Ascending aorta (tissue), 2 donors: ENCODE results near the gene MKKS. TPM values are rescaled to one million over a fixed set of nuclear protein-coding genes. Genes with fewer than 3 reads are reported as not detected.

Experiments used
- DNase-seq, 2 donors: peaks; one replicate each; pipeline ENCODE4 v3.0.0-alpha.2; 2019; ENCODE audit warnings: low spot score in 2 of 2
- H3K27ac ChIP-seq, 2 donors: fragments of 200-600 bp; sonication (generic); one replicate each; pipeline ENCODE4 v1.5.1; 2016 to 2017; ENCODE audit warnings: mild to moderate bottlenecking in 1 of 2
- H3K27me3 ChIP-seq: fragments of 200-600 bp; sonication (generic); one replicate; pipeline ENCODE4 v1.5.1; 2017
- H3K36me3 ChIP-seq, 2 donors: fragments of 200-600 bp; sonication (generic); one replicate each; pipeline ENCODE4 v1.5.1; 2016
- H3K4me1 ChIP-seq, 2 donors: fragments of 200-600 bp; sonication (generic); one replicate each; pipeline ENCODE4 v1.5.1; 2016 to 2017; ENCODE audit warnings: mild to moderate bottlenecking in 1 of 2
- H3K4me3 ChIP-seq, 2 donors: fragments of 200-600 bp; sonication (generic); one replicate each; pipeline ENCODE4 v1.5.1; 2016 to 2017; ENCODE audit warnings: mild to moderate bottlenecking in 1 of 2
- H3K9me3 ChIP-seq, 2 donors: fragments of 200-600 bp; sonication (generic); one replicate each; pipeline ENCODE4 v1.5.1; 2016
- CTCF ChIP-seq, 3 experiments: fragments of 200-600 bp in 2 of 3; fragments of 450-650 bp in 1 of 3; sonication (generic) in 2 of 3; IDR thresholded peaks; one replicate each; pipeline ENCODE4 v1.5.1; 2016 to 2019; ENCODE audit warnings: antibody characterized with exemption in 3 of 3, mild to moderate bottlenecking in 1 of 3, moderate library complexity in 1 of 3
- intact Hi-C: fragments of 100-400 bp; cut with DNase I; formaldehyde crosslinking; loops from one replicate; pipeline ENCODE4 v1.15.1; 2023
- total RNA-seq: library from RNA; depleted of rRNA; stranded (reverse); fragments of >200 nt; gene quantifications from one replicate; pipeline ENCODE4 v1.1.0, GENCODE V29; 2016

Gene MKKS
- total RNA-seq, 1 donor from 2014 or later = 7.3 TPM

GRCh38 chr20:10466325-10466724 lies 32.3 kb upstream of the MKKS start:
- Histone ChIP-seq H3K36me3 (no peaks in the 10 kb centered on the region), H3K4me1 (peaks cover 4 to 37% of the 10 kb centered on the region in 2 donors), H3K9me3 (no peaks in the 10 kb centered on the region), H3K27me3 (no peaks in the 10 kb centered on the region), H3K27ac (peak overlapping the region; percentile 62 to 67), H3K4me3 (peak overlapping the region; percentile 10 to 53)
- DNase-seq = no peak
- no peak for TF ChIP-seq CTCF (IDR thresholded peaks at IDR 0.05)
- intact Hi-C loops = loop anchor here (5.0 kb wide), 1 partner anchor 1076 kb away; no protein-coding TSS in a partner anchor

GRCh38 chr20:10465135-10465534 lies 31.1 kb upstream of the MKKS start:
- H3K27me3 ChIP-seq = no peaks in the 10 kb centered on the region
- no peak for TF ChIP-seq CTCF (IDR thresholded peaks at IDR 0.05)
- H3K36me3 ChIP-seq = no peaks in the 10 kb centered on the region
- no peak overlapping the region for H3K27ac ChIP-seq
- H3K4me1 ChIP-seq = peaks cover 4 to 32% of the 10 kb centered on the region in 2 donors
- DNase-seq = no peak
- no peaks in the 10 kb centered on the region for H3K9me3 ChIP-seq
- intact Hi-C loops = loop anchor here (5.0 kb wide), 1 partner anchor 1077 kb away; no protein-coding TSS in a partner anchor
- H3K4me3 ChIP-seq = no peak overlapping the region

GRCh38 chr20:10463622-10464021 lies 29.6 kb upstream of the MKKS start:
- Histone ChIP-seq H3K27ac (no peak overlapping the region), H3K4me3 (no peak overlapping the region), H3K36me3 (no peaks in the 10 kb centered on the region), H3K4me1 (peaks cover 4 to 20% of the 10 kb centered on the region in 2 donors), H3K9me3 (no peaks in the 10 kb centered on the region), H3K27me3 (no peaks in the 10 kb centered on the region)
- TF ChIP-seq CTCF (IDR thresholded peaks at IDR 0.05) = no peak
- DNase-seq = no peak
- intact Hi-C loops = no loop called here

GRCh38 chr20:10462516-10462915 lies 28.5 kb upstream of the MKKS start:
- H3K4me1 ChIP-seq = peaks cover 0 to 9% of the 10 kb centered on the region in 2 donors
- no peak overlapping the region for H3K4me3 ChIP-seq
- no peak overlapping the region for H3K27ac ChIP-seq
- DNase-seq = no peak
- no peaks in the 10 kb centered on the region for H3K9me3 ChIP-seq
- no peak for TF ChIP-seq CTCF (IDR thresholded peaks at IDR 0.05)
- no peaks in the 10 kb centered on the region for H3K36me3 ChIP-seq
- H3K27me3 ChIP-seq = no peaks in the 10 kb centered on the region
- intact Hi-C loops = no loop called here

- TF ChIP-seq CTCF (IDR thresholded peaks at IDR 0.05) = no peak
- intact Hi-C loops = no loop called here
- H3K4me3 ChIP-seq = no peak overlapping the region
- no peak for DNase-seq
- H3K36me3 ChIP-seq = no peaks in the 10 kb centered on the region
- peaks cover 0 to 8% of the 10 kb centered on the region in 2 donors for H3K4me1 ChIP-seq
- no peak overlapping the region for H3K27ac ChIP-seq
- H3K27me3 ChIP-seq = no peaks in the 10 kb centered on the region
- no peaks in the 10 kb centered on the region for H3K9me3 ChIP-seq
Observed at GRCh38 chr20:10461495-10461894, 27.5 kb upstream of the MKKS start.
